ENCODE data around the gene LIPJ.

DNA sequence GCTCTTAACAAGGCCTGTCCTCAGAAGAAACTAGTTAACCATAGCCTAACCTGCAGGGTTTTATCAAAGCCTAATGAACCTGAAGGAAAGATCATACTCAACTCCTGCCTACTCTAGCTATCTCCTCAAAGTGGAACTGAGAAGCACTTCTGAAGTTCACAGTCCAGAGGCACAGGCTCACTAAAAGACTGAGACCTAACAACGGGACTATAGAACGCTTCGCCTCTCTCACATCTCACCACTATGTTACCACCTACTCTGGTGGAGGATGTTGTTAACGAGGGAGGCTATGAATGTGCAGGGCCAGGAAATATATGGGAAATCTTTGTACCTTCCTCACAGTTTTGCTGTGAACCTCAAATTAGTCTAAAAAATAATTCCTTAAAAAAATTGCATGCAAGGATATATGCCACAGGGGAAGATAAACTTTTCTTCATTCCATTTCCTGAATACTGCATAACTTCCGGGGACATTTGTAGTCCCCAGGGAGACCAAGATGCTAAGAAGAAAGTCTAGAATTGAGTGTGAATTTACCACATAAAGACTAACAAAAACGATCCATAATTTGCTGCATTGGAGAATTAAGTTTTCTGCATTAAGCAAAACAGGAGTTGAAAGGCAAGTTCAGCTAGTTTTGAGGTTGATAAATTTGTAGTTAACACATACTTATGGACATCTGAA lies 21.6 kb downstream of the LIPJ start:
- TF ChIP-seq GABPA (IDR thresholded peaks at IDR 0.05; ENCODE audit: low read depth) (no peak), CTCF (IDR thresholded peaks at IDR 0.05 in 2 of 3, conservative IDR thresholded peaks at IDR 0.05 in 1 of 3; ENCODE audit: control insufficient read depth in 2 of 3, extremely low read depth in 1 of 3, insufficient read depth in 1 of 3, low read depth in 3 of 3, low read length in 3 of 3) (no peak), TCF12 (IDR thresholded peaks at IDR 0.05; ENCODE audit: low read depth, low read length) (no peak), SREBF1 (IDR thresholded peaks at IDR 0.05; ENCODE audit: low read length) (no peak), HCFC1 (IDR thresholded peaks at IDR 0.05; ENCODE audit: low read length) (no peak), POLR2A (IDR thresholded peaks at IDR 0.05; ENCODE audit: low read depth, low read length) (no peak), ZNF687 (IDR thresholded peaks at IDR 0.05) (no peak), POLR2AphosphoS5 (IDR thresholded peaks at IDR 0.05; ENCODE audit: low read length) (no peak), TARDBP (IDR thresholded peaks at IDR 0.05; ENCODE audit: borderline replicate concordance) (no peak), HDAC6 (IDR thresholded peaks at IDR 0.05; ENCODE audit: unreplicated experiment) (no peak)
